CD14-positive monocyte (primary cell): ENCODE measurements around the gene C1orf50. TPM values are rescaled to one million over a fixed set of nuclear protein-coding genes. Genes with fewer than 3 reads are reported as not detected.

Source experiments
- DNase-seq, 3 donors: peaks; one replicate each; pipeline ENCODE4 v3.0.0-alpha.2; 2011 to 2022
- H2AFZ ChIP-seq: 2 replicates; pipeline ENCODE4 v1.6.0; 2012; ENCODE audit warnings: mild to moderate bottlenecking, low read depth, low read length, inconsistent platforms; ENCODE audit not compliant: insufficient read depth, poor library complexity, severe bottlenecking
- H3K27ac ChIP-seq, 2 donors: 1 replicate in 1 of 2; 2 replicates in 1 of 2; pipeline ENCODE4 v1.5.1; 2012 to 2013; ENCODE audit warnings: low read length in 2 of 2, control low read depth in 1 of 2, inconsistent platforms in 1 of 2, low read depth in 1 of 2, mild to moderate bottlenecking in 1 of 2
- H3K27me3 ChIP-seq, 2 donors: one replicate each; pipeline versions ENCODE4 v1.6.0 to v1.6.1; 2011 to 2013; ENCODE audit warnings: low read length in 2 of 2; ENCODE audit not compliant: control insufficient read depth in 2 of 2, insufficient read depth in 2 of 2
- H3K36me3 ChIP-seq, 2 donors: replicated peaks in 1 of 2; 1 replicate in 1 of 2; 2 replicates in 1 of 2; pipeline versions ENCODE4 v1.5.1 to v1.6.1; 2012 to 2013; ENCODE audit warnings: low read length in 2 of 2, control low read depth in 1 of 2, inconsistent platforms in 1 of 2, mild to moderate bottlenecking in 1 of 2; ENCODE audit not compliant: insufficient read depth in 2 of 2, control insufficient read depth in 1 of 2
- H3K4me1 ChIP-seq, 2 donors: 1 replicate in 1 of 2; 2 replicates in 1 of 2; pipeline versions ENCODE4 v1.5.1 to v1.6.1; 2012 to 2013; ENCODE audit warnings: low read length in 2 of 2, control low read depth in 1 of 2, inconsistent platforms in 1 of 2, mild to moderate bottlenecking in 1 of 2, moderate library complexity in 1 of 2; ENCODE audit not compliant: insufficient read depth in 2 of 2, control insufficient read depth in 1 of 2
- H3K4me2 ChIP-seq: replicated peaks from 2 replicates; pipeline ENCODE3; 2012; ENCODE audit warnings: low read length, moderate library complexity, mild to moderate bottlenecking; ENCODE audit not compliant: poor library complexity, severe bottlenecking; ENCODE audit errors: extremely low read depth
- H3K4me3 ChIP-seq, 3 experiments: fragments of 200-600 bp in 1 of 3; sonication (generic) in 1 of 3; replicated peaks in 1 of 3; 1 replicate in 2 of 3; 2 replicates in 1 of 3; pipeline ENCODE4 v1.5.1; 2011 to 2013; ENCODE audit warnings: low read length in 3 of 3, mild to moderate bottlenecking in 3 of 3, control low read depth in 2 of 3, low read depth in 2 of 3, inconsistent platforms in 1 of 3, moderate library complexity in 1 of 3
- H3K79me2 ChIP-seq: 2 replicates; pipeline ENCODE4 v1.6.0; 2012; ENCODE audit warnings: mild to moderate bottlenecking, control low read depth, inconsistent platforms, low read length, moderate library complexity; ENCODE audit not compliant: insufficient read depth
- H3K9ac ChIP-seq: 2 replicates; pipeline ENCODE4 v1.6.0; 2017; ENCODE audit warnings: low read length, mild to moderate bottlenecking; ENCODE audit not compliant: insufficient read depth, poor library complexity, severe bottlenecking
- H3K9me3 ChIP-seq, 2 donors: replicated peaks in 1 of 2; 1 replicate in 1 of 2; 2 replicates in 1 of 2; pipeline versions ENCODE4 v1.5.1 to v1.6.1; 2012 to 2013; ENCODE audit warnings: low read length in 2 of 2, control low read depth in 1 of 2; ENCODE audit not compliant: control insufficient read depth in 1 of 2, insufficient read depth in 1 of 2
- H4K20me1 ChIP-seq: 2 replicates; pipeline ENCODE4 v1.6.0; 2012; ENCODE audit warnings: mild to moderate bottlenecking, low read length, control low read depth, moderate library complexity; ENCODE audit not compliant: insufficient read depth
- H3K27ac Mint-ChIP-seq, 7 donors: one replicate each; pipeline ENCODE4 v1.8.0; 2020; ENCODE audit warnings: mild to moderate bottlenecking in 7 of 7, mixed read lengths in 7 of 7, moderate library complexity in 6 of 7, inconsistent platforms in 2 of 7
- H3K27me3 Mint-ChIP-seq, 3 donors: one replicate each; pipeline ENCODE4 v1.8.0; 2021 to 2022; ENCODE audit warnings: low read depth in 3 of 3, mild to moderate bottlenecking in 3 of 3, mixed read lengths in 3 of 3, moderate library complexity in 3 of 3, inconsistent platforms in 1 of 3
- H3K36me3 Mint-ChIP-seq, 2 donors: one replicate each; pipeline ENCODE4 v1.8.0; 2020; ENCODE audit warnings: mixed read lengths in 2 of 2, inconsistent platforms in 1 of 2, mild to moderate bottlenecking in 1 of 2
- H3K4me1 Mint-ChIP-seq: one replicate; pipeline ENCODE4 v1.8.0; 2020; ENCODE audit warnings: mild to moderate bottlenecking, mixed read lengths
- H3K4me3 Mint-ChIP-seq, 2 donors: one replicate each; pipeline ENCODE4 v1.8.0; 2020; ENCODE audit warnings: mild to moderate bottlenecking in 2 of 2, mixed read lengths in 2 of 2, moderate library complexity in 1 of 2
- H3K9me3 Mint-ChIP-seq, 7 donors: one replicate each; pipeline ENCODE4 v1.8.0; 2020 to 2022; ENCODE audit warnings: mixed read lengths in 7 of 7, mild to moderate bottlenecking in 6 of 7, moderate library complexity in 6 of 7, inconsistent platforms in 2 of 7
- WGBS: methylation state at CpG from one replicate; pipeline ENCODE4 v1.1.5; 2013; ENCODE audit warnings: missing lambda C conversion rate; ENCODE audit not compliant: insufficient coverage; 5-methylcytosine and 5-hydroxymethylcytosine counted together
- intact Hi-C, 2 donors: fragments of 100-400 bp; cut with micrococcal nuclease; formaldehyde crosslinking; loops; one replicate each; pipeline versions ENCODE4 v1.15.0 to v1.15.1; 2023
- polyA plus RNA-seq, 3 donors: library from polyadenylated mRNA; depleted of rRNA in 1 of 3; unstranded in 2 of 3; stranded (reverse) in 1 of 3; fragments of 300-500 nt in 2 of 3; fragments of >200 nt in 1 of 3; fragmentation: Illumina TruSeq in 2 of 3; gene quantifications; 1 replicate in 2 of 3; 2 replicates in 1 of 3; pipeline ENCODE4 v1.2.3, GENCODE V29; 2012 to 2021
- TF ChIP-seq, protein P1 (sequence below): fragments of 200-600 bp; IDR thresholded peaks from one replicate; pipeline ENCODE4 v1.8.0; 2022; ENCODE audit warnings: antibody characterized with exemption, mild to moderate bottlenecking

C1orf50 gene
- polyA plus RNA-seq, 3 donors: 3.7 to 9.2 (median 4.3) TPM

DNA sequence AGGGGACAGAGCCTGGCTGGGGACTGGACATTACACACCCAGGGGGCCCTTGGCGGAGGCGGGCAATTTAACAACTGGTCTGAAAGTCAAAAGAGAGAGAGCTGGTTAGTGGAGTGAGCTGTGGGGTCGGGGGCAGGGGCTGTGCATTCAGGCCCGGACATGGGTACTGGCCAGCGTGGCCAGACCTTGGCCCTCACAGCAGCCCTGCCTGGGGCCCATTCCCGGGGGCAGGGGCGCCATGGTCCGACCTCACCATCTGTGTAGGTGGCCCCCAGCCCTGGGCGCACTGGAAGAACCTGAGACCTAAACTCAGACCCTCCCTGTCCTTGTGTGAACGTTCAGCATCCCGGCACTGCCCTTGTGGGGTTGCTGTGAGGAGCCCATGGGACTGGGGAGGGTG lies 32.0 kb upstream of the C1orf50 start:
- Mint-ChIP-seq H3K27ac (peak overlapping the region in 1 of 7 donors; percentile 20), H3K4me3 (no peak overlapping the region), H3K4me1 (peaks cover 26% of the 10 kb centered on the region), H3K9me3 (peaks cover 0 to 3% (median 0%) of the 10 kb centered on the region in 7 donors), H3K36me3 (peaks cover 0 to 5% of the 10 kb centered on the region in 2 donors), H3K27me3 (peaks cover 0 to 3% (median 1%) of the 10 kb centered on the region in 3 donors)
- Histone ChIP-seq H3K9ac (no peak overlapping the region), H3K9me3 (no peaks in the 10 kb centered on the region), H3K4me2 (no peak overlapping the region), H2AFZ (no peak overlapping the region), H3K79me2 (no peaks in the 10 kb centered on the region), H3K27me3 (no peaks in the 10 kb centered on the region), H4K20me1 (no peaks in the 10 kb centered on the region), H3K36me3 (no peaks in the 10 kb centered on the region), H3K4me1 (peaks cover 26 to 30% of the 10 kb centered on the region in 2 donors), H3K4me3 (no peak overlapping the region), H3K27ac (no peak overlapping the region)
- no peak for DNase-seq
- WGBS: 96% methylated on average over 8 of the region's 11 CpGs
- TF ChIP-seq, protein P1, sequence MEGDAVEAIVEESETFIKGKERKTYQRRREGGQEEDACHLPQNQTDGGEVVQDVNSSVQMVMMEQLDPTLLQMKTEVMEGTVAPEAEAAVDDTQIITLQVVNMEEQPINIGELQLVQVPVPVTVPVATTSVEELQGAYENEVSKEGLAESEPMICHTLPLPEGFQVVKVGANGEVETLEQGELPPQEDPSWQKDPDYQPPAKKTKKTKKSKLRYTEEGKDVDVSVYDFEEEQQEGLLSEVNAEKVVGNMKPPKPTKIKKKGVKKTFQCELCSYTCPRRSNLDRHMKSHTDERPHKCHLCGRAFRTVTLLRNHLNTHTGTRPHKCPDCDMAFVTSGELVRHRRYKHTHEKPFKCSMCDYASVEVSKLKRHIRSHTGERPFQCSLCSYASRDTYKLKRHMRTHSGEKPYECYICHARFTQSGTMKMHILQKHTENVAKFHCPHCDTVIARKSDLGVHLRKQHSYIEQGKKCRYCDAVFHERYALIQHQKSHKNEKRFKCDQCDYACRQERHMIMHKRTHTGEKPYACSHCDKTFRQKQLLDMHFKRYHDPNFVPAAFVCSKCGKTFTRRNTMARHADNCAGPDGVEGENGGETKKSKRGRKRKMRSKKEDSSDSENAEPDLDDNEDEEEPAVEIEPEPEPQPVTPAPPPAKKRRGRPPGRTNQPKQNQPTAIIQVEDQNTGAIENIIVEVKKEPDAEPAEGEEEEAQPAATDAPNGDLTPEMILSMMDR: no peak
- intact Hi-C loops: no loop called here

DNA sequence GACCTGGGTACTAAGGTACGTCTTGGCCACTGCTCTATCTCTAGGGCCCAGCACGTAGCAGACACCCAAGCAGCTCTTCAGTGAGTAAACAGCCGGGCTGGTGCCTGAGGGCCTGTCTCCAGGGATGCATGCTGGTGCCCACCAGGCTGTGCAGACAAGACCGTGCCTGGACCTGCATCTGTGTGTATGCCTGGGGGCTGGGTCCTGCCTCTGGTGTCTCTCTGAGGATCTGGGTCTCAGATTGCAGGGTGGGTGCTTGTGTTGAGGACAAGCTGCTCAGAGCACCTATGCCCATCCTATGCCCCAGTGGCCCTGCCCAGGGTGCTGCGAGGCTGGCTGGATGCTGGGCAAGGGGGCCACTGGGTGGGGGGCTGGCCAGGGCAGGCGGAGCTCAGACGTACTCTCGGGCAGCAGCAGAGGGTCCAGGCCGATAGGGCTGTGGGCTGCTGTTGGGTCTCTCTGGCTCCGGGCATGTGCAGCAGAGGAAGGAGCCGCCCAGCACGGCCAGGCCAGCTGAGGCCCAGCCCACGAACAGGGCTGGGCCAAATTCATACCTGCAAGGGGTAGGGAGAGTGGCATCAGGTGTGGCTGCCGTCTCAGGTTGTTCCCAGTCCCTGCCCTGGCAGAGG lies 31.5 kb upstream of the C1orf50 start:
- Mint-ChIP-seq H3K36me3 (peaks cover 0 to 5% of the 10 kb centered on the region in 2 donors), H3K27ac (peak overlapping the region in 1 of 7 donors; percentile 65), H3K4me1 (peaks cover 26% of the 10 kb centered on the region), H3K27me3 (peaks cover 0 to 3% (median 1%) of the 10 kb centered on the region in 3 donors), H3K4me3 (no peak overlapping the region), H3K9me3 (peaks cover 0 to 3% (median 0%) of the 10 kb centered on the region in 7 donors)
- intact Hi-C loops: no loop called here
- H3K27me3 ChIP-seq: no peaks in the 10 kb centered on the region
- H3K79me2 ChIP-seq: no peaks in the 10 kb centered on the region
- no peak overlapping the region for H3K4me3 ChIP-seq
- TF ChIP-seq, protein P1: no peak
- H4K20me1 ChIP-seq: no peaks in the 10 kb centered on the region
- peak overlapping the region; percentile 70 for H2AFZ ChIP-seq
- H3K9ac ChIP-seq: no peak overlapping the region
- H3K27ac ChIP-seq: no peak overlapping the region
- H3K4me2 ChIP-seq: no peak overlapping the region
- no peak for DNase-seq
- peaks cover 26 to 30% of the 10 kb centered on the region in 2 donors for H3K4me1 ChIP-seq
- no peaks in the 10 kb centered on the region for H3K9me3 ChIP-seq
- no peaks in the 10 kb centered on the region for H3K36me3 ChIP-seq
- 86% methylated on average over 13 of the region's 14 CpGs for WGBS
